HepG2 (cell line): Measurements from ENCODE around the gene PAPOLB. TPM values are rescaled to one million over a fixed set of nuclear protein-coding genes. Genes with fewer than 3 reads are reported as not detected.

ENCODE experiments used
- ATAC-seq: fragments of 200-7000 bp; cut with Tn5 transposase; 3 replicates; pipeline ENCODE4 v1.9.1; 2020; ENCODE audit warnings: mild to moderate bottlenecking, moderate library complexity
- BruUV-seq: library from RNA; stranded (reverse); fragments of 400-500 nt; replicated peaks from 2 replicates; lab custom pipeline; 2021; lab: Mats Ljungman, UMichigan
- CTCF ChIA-PET: fragments of 300-600 bp; formaldehyde crosslinking; extraction: SDS; loops from one replicate; lab custom pipeline; 2021; ENCODE audit warnings: low total read pairs, inconsistent platforms, low intra/inter-chr PET ratio; lab: Yijun Ruan, JAX
- POLR2A ChIA-PET: fragments of 350-600 bp; sonication (Branson Sonifier 250); formaldehyde crosslinking; loops from one replicate; lab custom pipeline; 2020; ENCODE audit warnings: antibody characterized with exemption, inconsistent platforms; lab: Yijun Ruan, JAX
- DNase-seq: peaks from one replicate; pipeline ENCODE4 v3.0.0-alpha.2; 2015; ENCODE audit warnings: low spot score
- FAIRE-seq: peaks from 3 replicates; lab custom pipeline; 2011; peaks lifted over from hg19 to GRCh38; lab: Jason Lieb, UNC
- H2AFZ ChIP-seq: one replicate; pipeline ENCODE4 v1.6.1; 2011; ENCODE audit warnings: low read length, inconsistent platforms
- H3K27ac ChIP-seq: fragments of 300-600 bp; 3 replicates; pipeline ENCODE4 v1.8.0; 2011; ENCODE audit warnings: mixed run types, mild to moderate bottlenecking, mixed read lengths, low read length, inconsistent platforms; ENCODE audit not compliant: insufficient read depth; ENCODE audit errors: extremely low read length
- H3K27me3 ChIP-seq, 2 experiments: fragments of 200-600 bp in 1 of 2; 2 replicates in 1 of 2; 3 replicates in 1 of 2; pipeline versions ENCODE4 v1.6.0 to v1.8.0; 2011; ENCODE audit warnings: low read length in 2 of 2, mild to moderate bottlenecking in 2 of 2, moderate library complexity in 2 of 2, inconsistent platforms in 1 of 2; ENCODE audit not compliant: insufficient read depth in 2 of 2, control insufficient read depth in 1 of 2
- H3K36me3 ChIP-seq, 2 experiments: fragments of 200-600 bp in 1 of 2; replicated peaks in 1 of 2; 2 replicates in 1 of 2; 3 replicates in 1 of 2; pipeline versions ENCODE4 v1.5.1 to v1.8.0; 2011; ENCODE audit warnings: low read length in 2 of 2, inconsistent platforms in 1 of 2; ENCODE audit not compliant: insufficient read depth in 2 of 2, control insufficient read depth in 1 of 2
- H3K4me1 ChIP-seq: 2 replicates; pipeline ENCODE4 v1.5.1; 2012; ENCODE audit warnings: low read length, inconsistent platforms; ENCODE audit not compliant: insufficient read depth
- H3K4me2 ChIP-seq: 2 replicates; pipeline ENCODE4 v1.6.0; 2011; ENCODE audit warnings: low read depth, low read length, inconsistent platforms
- H3K4me3 ChIP-seq, 3 experiments: fragments of 200-600 bp in 1 of 3; sonication (generic), shearing (Covaris generic) in 1 of 3; replicated peaks in 1 of 3; 2 replicates each; pipeline ENCODE4 v1.5.1; 2011 to 2016; ENCODE audit warnings: low read length in 3 of 3, inconsistent platforms in 2 of 3, low read depth in 2 of 3, mild to moderate bottlenecking in 2 of 3, control low read depth in 1 of 3, mixed read lengths in 1 of 3; ENCODE audit not compliant: insufficient read depth in 1 of 3
- H3K79me2 ChIP-seq: one replicate; pipeline ENCODE4 v1.6.1; 2011; ENCODE audit warnings: low read length, inconsistent platforms; ENCODE audit not compliant: insufficient read depth
- H3K9ac ChIP-seq: 2 replicates; pipeline ENCODE4 v1.6.0; 2011; ENCODE audit warnings: mild to moderate bottlenecking, low read depth, low read length, inconsistent platforms; ENCODE audit not compliant: insufficient read depth
- H3K9me3 ChIP-seq: 2 replicates; pipeline ENCODE4 v1.5.1; 2012; ENCODE audit warnings: mild to moderate bottlenecking, low read length
- H4K20me1 ChIP-seq: 2 replicates; pipeline ENCODE4 v1.6.0; 2011; ENCODE audit warnings: inconsistent platforms, mild to moderate bottlenecking, low read length, moderate library complexity; ENCODE audit not compliant: insufficient read depth
- AGO1 ChIP-seq: fragments of 200-400 bp; formaldehyde crosslinking; IDR thresholded peaks from 2 replicates; pipeline ENCODE4 v1.6.1; 2017; ENCODE audit warnings: mild to moderate bottlenecking, low read depth, low read length, moderate library complexity; ENCODE audit not compliant: poor library complexity, severe bottlenecking
- AHDC1 ChIP-seq: sonication (generic); formaldehyde crosslinking; IDR thresholded peaks from 2 replicates; pipeline ENCODE4 v1.5.1; 2020; ENCODE audit warnings: mild to moderate bottlenecking, missing genetic modification reagents, borderline replicate concordance
- BORCS8-MEF2B ChIP-seq: sonication (generic); formaldehyde crosslinking; IDR thresholded peaks from 2 replicates; pipeline ENCODE4 v1.8.0; 2022; ENCODE audit warnings: mild to moderate bottlenecking, missing genetic modification reagents
- DMAP1 ChIP-seq: IDR thresholded peaks from 2 replicates; pipeline ENCODE4 v1.6.1; 2016
- HES4 ChIP-seq: sonication (generic); formaldehyde crosslinking; IDR thresholded peaks from 2 replicates; pipeline ENCODE4 v1.9.0; 2021; ENCODE audit warnings: mild to moderate bottlenecking, missing genetic modification reagents, borderline replicate concordance
- MTF1 ChIP-seq: sonication (generic); formaldehyde crosslinking; IDR thresholded peaks from 2 replicates; pipeline ENCODE4 v1.5.0; 2020; ENCODE audit warnings: missing genetic modification reagents
- NAIF1 ChIP-seq: sonication (generic); formaldehyde crosslinking; IDR thresholded peaks from 2 replicates; pipeline ENCODE4 v1.5.0; 2020; ENCODE audit warnings: mild to moderate bottlenecking, missing genetic modification reagents, borderline replicate concordance
- REPIN1 ChIP-seq: sonication (generic); formaldehyde crosslinking; IDR thresholded peaks from 2 replicates; pipeline ENCODE4 v1.8.0; 2022; ENCODE audit warnings: missing genetic modification reagents, low read depth, mild to moderate bottlenecking, borderline replicate concordance
- SIN3B ChIP-seq: fragments of 150-350 bp; IDR thresholded peaks from 2 replicates; pipeline ENCODE4 v1.6.1; 2014; ENCODE audit warnings: low read length
- SMARCE1 ChIP-seq: fragments of 450-650 bp; IDR thresholded peaks from 2 replicates; pipeline ENCODE4 v1.6.1; 2017; ENCODE audit warnings: borderline replicate concordance
- TEAD2 ChIP-seq: sonication (generic); formaldehyde crosslinking; IDR thresholded peaks from 2 replicates; pipeline ENCODE4 v1.9.0; 2021; ENCODE audit warnings: missing genetic modification reagents
- ZBTB38 ChIP-seq: sonication (generic); formaldehyde crosslinking; IDR thresholded peaks from 2 replicates; pipeline ENCODE4 v1.5.1; 2020; ENCODE audit warnings: mild to moderate bottlenecking, missing genetic modification reagents
- ZBTB42 ChIP-seq: sonication (generic); formaldehyde crosslinking; IDR thresholded peaks from 2 replicates; pipeline ENCODE4 v1.5.0; 2020; ENCODE audit warnings: mild to moderate bottlenecking, missing genetic modification reagents
- ZBTB7A ChIP-seq: sonication (generic); formaldehyde crosslinking; IDR thresholded peaks from 2 replicates; pipeline ENCODE4 v1.8.0; 2022; ENCODE audit warnings: mild to moderate bottlenecking, missing genetic modification reagents
- ZFX ChIP-seq: sonication (generic); formaldehyde crosslinking; IDR thresholded peaks from 2 replicates; pipeline ENCODE4 v1.4.0; 2020; ENCODE audit warnings: mild to moderate bottlenecking, low read depth, missing genetic modification reagents, moderate library complexity
- ZNF24 ChIP-seq: fragments of 450-650 bp; IDR thresholded peaks from 2 replicates; pipeline ENCODE4 v1.6.1; 2017; ENCODE audit warnings: antibody characterized with exemption, mild to moderate bottlenecking
- ZNF276 ChIP-seq: sonication (generic); formaldehyde crosslinking; IDR thresholded peaks from 2 replicates; pipeline ENCODE4 v1.4.0; 2020; ENCODE audit warnings: mild to moderate bottlenecking, low read depth, missing genetic modification reagents
- ZNF589 ChIP-seq: sonication (generic); formaldehyde crosslinking; conservative IDR thresholded peaks from 2 replicates; pipeline ENCODE4 v1.8.0; 2022; ENCODE audit warnings: mild to moderate bottlenecking, moderate library complexity, missing genetic modification reagents
- ZNF615 ChIP-seq: sonication (generic); formaldehyde crosslinking; IDR thresholded peaks from 2 replicates; pipeline ENCODE4 v1.5.0; 2020; ENCODE audit warnings: mild to moderate bottlenecking, missing genetic modification reagents, borderline replicate concordance
- ZNF703 ChIP-seq: sonication (generic); formaldehyde crosslinking; IDR thresholded peaks from 2 replicates; pipeline ENCODE4 v1.5.1; 2020; ENCODE audit warnings: missing genetic modification reagents, mild to moderate bottlenecking, moderate library complexity, borderline replicate concordance
- WGBS: methylation state at CpG from one replicate; pipeline ENCODE4 v1.1.6; 2017; ENCODE audit warnings: low lambda C conversion rate; 5-methylcytosine and 5-hydroxymethylcytosine counted together
- in situ Hi-C: cut with HindIII; loops from 2 replicates; pipeline ENCODE4 v1.10.0; 2017; ENCODE audit warnings: low pct_unique_long_range_greater_than_20kb; ENCODE audit not compliant: extremely low pct_ligation_motif_present
- intact Hi-C: fragments of 100-400 bp; cut with micrococcal nuclease; formaldehyde crosslinking; loops from one replicate; pipeline ENCODE4 v1.10.0; 2022; ENCODE audit not compliant: unreplicated experiment
- polyA plus RNA-seq, 8 experiments: library from polyadenylated mRNA; depleted of rRNA in 3 of 8; stranded (reverse) in 7 of 8; unstranded in 1 of 8; fragments of >200 nt; fragmentation: Illumina TruSeq in 4 of 8; extraction: Trizol in 4 of 8; gene quantifications; 2 replicates each; pipeline versions ENCODE4 v1.2.1 to v1.2.3, GENCODE V29; 2011 to 2016; ENCODE audit warnings: low read depth in 4 of 8, missing spikeins in 1 of 8, mixed read lengths in 1 of 8; ENCODE audit not compliant: insufficient read depth in 1 of 8
- total RNA-seq, 5 experiments: library from RNA; depleted of rRNA; stranded (reverse); fragments of >200 nt; fragmentation: Illumina TruSeq; extraction: Trizol; gene quantifications; 2 replicates each; pipeline ENCODE4 v1.2.3, GENCODE V29; 2016; ENCODE audit warnings: low read depth in 1 of 5

PAPOLB gene
- total and polyA plus RNA-seq, 2 of the 13 experiments (the other 11 are each of a cell fraction or from before 2014, with no cell fraction given): not detected

GRCh38 chr7:4822677-4823076 is 39.2 kb downstream of the PAPOLB start:
- no TSS peak for BruUV-seq

More at GRCh38 chr7:4822677-4823076, 39.2 kb downstream of the PAPOLB start:
- no peak overlapping the region for H3K4me3 ChIP-seq
- H3K27ac ChIP-seq: no peak overlapping the region
- peaks cover 5 to 61% of the 10 kb centered on the region in 2 experiments; a peak in 4 of 5 replicates for H3K27me3 ChIP-seq
- no peaks in the 10 kb centered on the region for H3K4me1 ChIP-seq
- CTCF ChIA-PET: no interaction called here
- 70% methylated on average over 9 of the region's 9 CpGs for WGBS
- intact Hi-C loops: no loop called here
- no peaks in the 10 kb centered on the region for H3K36me3 ChIP-seq
- in situ Hi-C loops: no loop called here
- no peak for ATAC-seq
- no peak overlapping the region for H3K9ac ChIP-seq
- no peak overlapping the region for H2AFZ ChIP-seq
- no peak overlapping the region for H3K4me2 ChIP-seq
- H3K9me3 ChIP-seq: no peaks in the 10 kb centered on the region
- no peaks in the 10 kb centered on the region for H4K20me1 ChIP-seq
- FAIRE-seq: no peak
- no peaks in the 10 kb centered on the region for H3K79me2 ChIP-seq
- TF ChIP-seq AHDC1 (CRISPR knock-in tag): no peak
- TF ChIP-seq SIN3B: no peak
- TF ChIP-seq AGO1: no peak
- TF ChIP-seq BORCS8-MEF2B (CRISPR knock-in tag): no peak
- TF ChIP-seq ZFX (CRISPR knock-in tag): no peak
- TF ChIP-seq REPIN1 (CRISPR knock-in tag): no peak
- TF ChIP-seq NAIF1: no peak
- no peak for TF ChIP-seq ZBTB42 (CRISPR knock-in tag)
- TF ChIP-seq ZNF589: no peak
- no peak for TF ChIP-seq ZNF615 (CRISPR knock-in tag)
- TF ChIP-seq TEAD2: no peak
- TF ChIP-seq ZNF24: no peak
- TF ChIP-seq ZNF703 (CRISPR knock-in tag): no peak
- TF ChIP-seq MTF1 (CRISPR knock-in tag): no peak
- no peak for TF ChIP-seq ZBTB38 (CRISPR knock-in tag)
- no peak for TF ChIP-seq DMAP1
- TF ChIP-seq ZNF276 (CRISPR knock-in tag): no peak
- no peak for TF ChIP-seq SMARCE1
- no peak for TF ChIP-seq HES4 (CRISPR knock-in tag)
- no peak for TF ChIP-seq ZBTB7A (CRISPR knock-in tag)
- TF ChIP-seq, all 625 proteins: peak for 0
- POLR2A ChIA-PET: no interaction called here
- no peak for DNase-seq
